A673 (cell line): ENCODE data around the gene SATB1.

Experiments
- CTCF ChIP-seq: fragments of 300-800, 200-600 bp; sonication (generic); conservative IDR thresholded peaks from 2 replicates; pipeline ENCODE4 v1.5.1; 2017; ENCODE audit warnings: low read depth, mild to moderate bottlenecking, antibody characterized with exemption, low read length, moderate library complexity, mixed read lengths
- EZH2 ChIP-seq: fragments of 200-600 bp; sonication (generic); IDR thresholded peaks from 2 replicates; pipeline ENCODE4 v1.6.1; 2017; ENCODE audit warnings: borderline replicate concordance, low read depth, mild to moderate bottlenecking, mixed read lengths, antibody characterized with exemption, low read length; ENCODE audit not compliant: poor library complexity, severe bottlenecking

GRCh38 chr3:18394384-18394995 lies 30.6 kb downstream of the SATB1 start:
- TF ChIP-seq CTCF (no peak), EZH2 (no peak)
